ENCODE results near the gene BTBD7. TPM values are rescaled to one million over a fixed set of nuclear protein-coding genes. Genes with fewer than 3 reads are reported as not detected.

BTBD7 gene
- total and polyA plus RNA-seq, 2 donors (not counting 3 experiments of a cell fraction or from before 2014, with no cell fraction given) = 20.9 to 50.2 TPM

DNA sequence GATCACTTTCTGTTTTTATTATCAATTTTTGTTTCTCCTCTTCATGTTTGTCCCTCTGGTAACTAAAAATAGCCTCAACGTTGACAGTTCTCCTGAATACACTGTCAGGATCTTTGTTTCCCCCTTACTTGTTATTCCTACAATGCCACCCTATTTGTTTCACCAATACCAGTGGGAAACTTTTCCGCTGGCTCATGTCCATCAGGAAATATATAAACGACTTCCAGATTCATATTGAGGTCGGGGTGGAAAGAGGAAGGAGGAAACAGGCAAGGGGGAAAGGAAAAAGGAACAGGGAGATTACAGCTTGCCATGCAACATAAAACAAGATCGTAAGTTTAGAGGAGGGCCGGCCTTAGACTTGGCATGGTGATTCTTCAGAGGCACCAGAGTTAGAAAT is 61.7 kb downstream of the BTBD7 start:
- Histone ChIP-seq H3K4me3 (replicated peaks in 1 of 3; ENCODE audit: insufficient read depth in 1 of 3, low read depth in 1 of 3, low read length in 3 of 3) (no peak overlapping the region), H3K9ac (replicated peaks; ENCODE audit: extremely low read depth, insufficient read depth, low read length) (no peak overlapping the region), H2AFZ (ENCODE audit: low read depth, low read length) (no peak overlapping the region), H3K79me2 (ENCODE audit: control insufficient read depth, insufficient read depth, low read length) (peaks cover 31% of the 10 kb centered on the region), H3K4me1 (ENCODE audit: control insufficient read depth, extremely low read depth, insufficient read depth, low read length) (peaks cover 5% of the 10 kb centered on the region), H4K20me1 (replicated peaks; ENCODE audit: control insufficient read depth, extremely low read depth, insufficient read depth, low read length) (peaks cover 2% of the 10 kb centered on the region), H3K27ac (ENCODE audit: insufficient read depth, low read depth, low read length) (no peak overlapping the region), H3K27me3 (ENCODE audit: control insufficient read depth in 2 of 2, insufficient read depth in 2 of 2, low read length in 2 of 2) (no peaks in the 10 kb centered on the region), H3K9me3 (replicated peaks; ENCODE audit: control insufficient read depth, insufficient read depth, low read length) (no peaks in the 10 kb centered on the region), H3K4me2 (ENCODE audit: insufficient read depth, low read length) (no peak overlapping the region), H3K9me1 (replicated peaks; ENCODE audit: control insufficient read depth, extremely low read depth, insufficient read depth, low read length) (peaks cover 2% of the 10 kb centered on the region), H3K36me3 (ENCODE audit: control insufficient read depth in 2 of 2, extremely low read depth in 1 of 2, insufficient read depth in 2 of 2, low read length in 2 of 2) (no peaks in the 10 kb centered on the region)
- FAIRE-seq (no peak), DNase-seq (ENCODE audit: low read depth, low spot score) (peak; percentile 21)
- dilution Hi-C loops (cut with MboI; ENCODE audit: extremely low pct_ligation_motif_present, low sequenced_read_pairs) = no loop called here
- ChIA-PET POLR2A (interaction anchor here (0.6 kb wide), 1 partner anchor 1806 kb away, joined by 4 read pairs; no protein-coding TSS in a partner anchor), CTCF (no interaction called here)
- intact Hi-C loops (cut with micrococcal nuclease) = no loop called here
- BruUV-seq (replicated peaks) = no TSS peak
- TF ChIP-seq FOS (IDR thresholded peaks at IDR 0.05; ENCODE audit: borderline replicate concordance, insufficient read depth, low read length) (no peak), GATA2 (IDR thresholded peaks at IDR 0.05; ENCODE audit: insufficient read depth, insufficient read length, low read depth, low read length) (no peak), POLR2AphosphoS5 (IDR thresholded peaks at IDR 0.05; ENCODE audit: insufficient read depth, low read depth, low read length) (no peak), JUN (IDR thresholded peaks at IDR 0.05; ENCODE audit: borderline replicate concordance, insufficient read depth, insufficient read length, low read depth) (no peak), EZH2 (IDR thresholded peaks at IDR 0.05; ENCODE audit: borderline replicate concordance, low read depth, low read length, severe bottlenecking) (no peak), POLR2A (IDR thresholded peaks at IDR 0.05; ENCODE audit: low read depth, low read length) (no peak), MYC (IDR thresholded peaks at IDR 0.05; ENCODE audit: low read depth, low read length) (no peak)
- TF ChIP-seq, protein P1, sequence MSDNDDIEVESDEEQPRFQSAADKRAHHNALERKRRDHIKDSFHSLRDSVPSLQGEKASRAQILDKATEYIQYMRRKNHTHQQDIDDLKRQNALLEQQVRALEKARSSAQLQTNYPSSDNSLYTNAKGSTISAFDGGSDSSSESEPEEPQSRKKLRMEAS (IDR thresholded peaks at IDR 0.05; ENCODE audit: insufficient read depth, insufficient read length) = no peak
- TF ChIP-seq, protein P2, sequence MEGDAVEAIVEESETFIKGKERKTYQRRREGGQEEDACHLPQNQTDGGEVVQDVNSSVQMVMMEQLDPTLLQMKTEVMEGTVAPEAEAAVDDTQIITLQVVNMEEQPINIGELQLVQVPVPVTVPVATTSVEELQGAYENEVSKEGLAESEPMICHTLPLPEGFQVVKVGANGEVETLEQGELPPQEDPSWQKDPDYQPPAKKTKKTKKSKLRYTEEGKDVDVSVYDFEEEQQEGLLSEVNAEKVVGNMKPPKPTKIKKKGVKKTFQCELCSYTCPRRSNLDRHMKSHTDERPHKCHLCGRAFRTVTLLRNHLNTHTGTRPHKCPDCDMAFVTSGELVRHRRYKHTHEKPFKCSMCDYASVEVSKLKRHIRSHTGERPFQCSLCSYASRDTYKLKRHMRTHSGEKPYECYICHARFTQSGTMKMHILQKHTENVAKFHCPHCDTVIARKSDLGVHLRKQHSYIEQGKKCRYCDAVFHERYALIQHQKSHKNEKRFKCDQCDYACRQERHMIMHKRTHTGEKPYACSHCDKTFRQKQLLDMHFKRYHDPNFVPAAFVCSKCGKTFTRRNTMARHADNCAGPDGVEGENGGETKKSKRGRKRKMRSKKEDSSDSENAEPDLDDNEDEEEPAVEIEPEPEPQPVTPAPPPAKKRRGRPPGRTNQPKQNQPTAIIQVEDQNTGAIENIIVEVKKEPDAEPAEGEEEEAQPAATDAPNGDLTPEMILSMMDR (IDR thresholded peaks at IDR 0.05; ENCODE audit: extremely low read depth in 1 of 2, insufficient read depth in 1 of 2, low read depth in 1 of 2, low read length in 2 of 2) = no peak

Data from endothelial cell of umbilical vein (primary cell).